Activated CD8-positive, alpha-beta memory T cell treated with anti-CD3 and anti-CD28 coated beads, Interleukin-2, amount 50 U/mL, for 1 hour (primary cell): ENCODE data around the gene HAUS6.
"Not testable (repeated sequence)": the region's sequence is repeated elsewhere in the genome, so short reads cannot be mapped to it uniquely, and the experiment has no call there.

ENCODE experiments used
- DNase-seq: peaks from one replicate; pipeline ENCODE4 v3.0.0-alpha.2; 2020; ENCODE audit errors: extremely low read depth

The HAUS6 gene

DNA sequence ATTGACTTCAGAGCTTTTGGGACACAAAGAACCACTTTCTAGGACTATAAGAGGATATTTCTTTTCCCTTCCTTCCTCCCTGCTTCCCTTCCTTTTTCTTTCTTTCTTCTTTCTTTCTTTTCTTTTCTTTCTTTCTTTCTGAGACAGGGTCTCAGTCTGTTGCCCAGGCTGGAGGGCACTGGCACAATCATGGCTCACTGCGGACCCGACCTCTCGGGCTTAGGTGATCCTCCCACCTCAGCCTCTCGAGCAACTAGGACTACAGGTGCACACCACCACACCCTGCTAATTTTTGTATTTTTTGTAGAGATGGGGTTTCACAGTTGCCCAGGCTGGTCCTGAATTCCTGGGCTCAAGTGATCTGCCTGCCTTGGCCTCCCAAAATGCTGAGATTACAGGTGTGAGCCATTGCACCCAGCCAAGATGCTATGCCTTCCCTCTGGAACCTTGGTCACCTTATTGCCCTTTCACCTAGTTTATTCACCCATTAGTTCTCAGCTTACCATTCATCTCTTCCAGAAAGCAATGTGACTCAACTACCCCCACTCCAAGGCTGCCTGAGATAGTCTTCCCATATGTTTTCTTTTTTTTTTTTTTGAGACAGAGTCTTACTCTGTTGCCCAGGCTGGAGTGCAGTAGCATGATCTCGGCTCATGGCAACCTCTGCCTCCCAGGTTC, 14.5 kb upstream of the HAUS6 start:
- DNase-seq = no peak

- no peak for DNase-seq
Measured at GRCh38 chr9:19116107-19116790, 13.5 kb upstream of the HAUS6 start.

- DNase-seq = no peak
Measured at GRCh38 chr9:19114680-19115270, 12.1 kb upstream of the HAUS6 start.

- DNase-seq = no peak
Measured at GRCh38 chr9:19113964-19114679, 11.4 kb upstream of the HAUS6 start.

GRCh38 chr9:19113064-19113611, 10.4 kb upstream of the HAUS6 start:
- DNase-seq = not testable (repeated sequence)

DNA sequence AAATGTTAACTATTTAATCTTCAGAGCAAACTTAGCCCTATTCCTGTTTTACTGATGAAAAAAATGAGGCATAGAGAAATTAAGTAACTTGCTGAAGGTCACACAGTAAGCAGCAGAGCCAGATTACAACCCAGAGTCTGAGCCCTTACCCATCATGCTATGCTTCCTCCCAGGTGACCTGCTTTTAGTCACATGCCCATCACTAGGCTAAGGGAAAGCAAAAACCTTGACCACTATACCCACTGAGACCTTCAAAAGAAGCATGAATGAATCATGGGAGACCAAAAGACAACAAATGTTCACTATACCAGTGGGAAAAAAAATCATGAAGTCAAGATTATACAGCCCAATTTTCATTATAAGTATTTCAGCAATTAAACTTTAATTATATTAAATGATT, 5.3 kb upstream of the HAUS6 start:
- no peak for DNase-seq

DNA sequence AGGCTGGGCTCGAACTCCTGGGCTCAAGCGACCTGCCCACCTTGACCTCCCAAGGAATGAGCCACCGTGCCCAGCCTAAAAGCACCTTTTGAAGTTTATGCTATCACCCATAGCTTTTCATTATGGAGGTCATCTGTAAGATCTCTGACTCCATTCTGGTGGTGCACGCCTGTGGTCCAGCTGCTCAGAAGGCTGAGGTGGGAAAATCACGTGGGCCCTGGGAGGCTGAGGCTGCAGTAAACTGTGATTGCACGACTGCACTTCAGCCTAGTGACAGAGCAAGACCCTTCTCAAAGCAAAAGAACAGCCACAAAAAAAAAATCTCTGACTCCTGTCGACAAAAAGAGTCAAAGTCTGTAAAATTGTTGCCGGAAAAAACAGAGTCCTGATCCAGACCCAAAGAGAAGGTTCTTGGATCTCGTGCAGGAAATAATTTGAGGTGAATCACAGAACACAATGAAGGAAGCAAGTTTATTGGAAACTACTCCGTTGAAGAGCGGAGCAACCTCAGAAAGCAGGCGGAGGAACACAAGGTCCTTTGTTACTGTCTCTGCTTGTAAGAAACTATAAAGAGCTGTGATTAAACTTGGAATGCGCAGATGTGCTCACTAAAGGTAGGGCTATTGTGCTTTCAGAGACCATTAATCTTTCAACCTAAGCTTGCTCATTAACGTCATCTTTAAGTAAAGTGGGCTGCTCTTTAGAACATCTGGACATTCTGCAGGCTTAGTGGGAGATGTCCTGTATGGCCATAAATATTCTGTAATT, 2.0 kb upstream of the HAUS6 start:
- DNase-seq = no peak

- no peak for DNase-seq
Measured at GRCh38 chr9:19102181-19102630, 498 bp downstream of the HAUS6 start.

DNA sequence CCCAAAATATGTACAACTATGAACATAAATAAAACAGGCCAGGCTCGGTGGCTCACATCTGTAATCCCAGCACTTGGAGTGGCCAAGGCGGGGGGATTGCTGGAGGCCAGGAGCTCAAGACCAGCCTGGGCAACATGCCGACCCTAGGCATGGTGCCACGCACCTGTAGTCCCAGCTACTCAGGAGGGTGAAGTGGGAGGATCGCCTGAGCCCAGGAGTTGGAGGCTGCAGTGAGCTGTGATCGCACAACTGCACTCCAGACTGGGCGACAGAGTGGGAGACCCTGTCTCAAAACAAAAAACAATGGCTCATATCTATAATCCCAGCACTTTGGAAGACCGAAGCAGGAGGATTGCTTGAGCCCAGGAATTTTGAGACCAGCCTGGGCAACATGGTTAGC, 1.5 kb downstream of the HAUS6 start:
- no peak for DNase-seq

DNA sequence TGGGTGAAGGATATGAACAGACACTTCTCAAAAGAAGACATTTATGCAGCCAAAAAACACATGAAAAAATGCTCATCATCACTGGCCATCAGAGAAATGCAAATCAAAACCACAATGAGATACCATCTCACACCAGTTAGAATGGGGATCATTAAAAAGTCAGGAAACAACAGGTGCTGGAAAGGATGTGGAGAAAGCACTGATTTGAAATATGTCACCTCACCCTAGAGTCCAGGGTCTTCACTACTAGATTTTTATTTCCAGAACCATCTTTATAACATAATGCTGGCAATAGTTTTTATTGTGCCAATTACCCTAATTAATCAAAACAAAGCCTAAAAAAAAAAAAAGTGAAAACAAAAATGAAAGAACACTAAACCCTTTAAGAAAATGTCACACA, 5.3 kb downstream of the HAUS6 start:
- not testable (repeated sequence) for DNase-seq

DNA sequence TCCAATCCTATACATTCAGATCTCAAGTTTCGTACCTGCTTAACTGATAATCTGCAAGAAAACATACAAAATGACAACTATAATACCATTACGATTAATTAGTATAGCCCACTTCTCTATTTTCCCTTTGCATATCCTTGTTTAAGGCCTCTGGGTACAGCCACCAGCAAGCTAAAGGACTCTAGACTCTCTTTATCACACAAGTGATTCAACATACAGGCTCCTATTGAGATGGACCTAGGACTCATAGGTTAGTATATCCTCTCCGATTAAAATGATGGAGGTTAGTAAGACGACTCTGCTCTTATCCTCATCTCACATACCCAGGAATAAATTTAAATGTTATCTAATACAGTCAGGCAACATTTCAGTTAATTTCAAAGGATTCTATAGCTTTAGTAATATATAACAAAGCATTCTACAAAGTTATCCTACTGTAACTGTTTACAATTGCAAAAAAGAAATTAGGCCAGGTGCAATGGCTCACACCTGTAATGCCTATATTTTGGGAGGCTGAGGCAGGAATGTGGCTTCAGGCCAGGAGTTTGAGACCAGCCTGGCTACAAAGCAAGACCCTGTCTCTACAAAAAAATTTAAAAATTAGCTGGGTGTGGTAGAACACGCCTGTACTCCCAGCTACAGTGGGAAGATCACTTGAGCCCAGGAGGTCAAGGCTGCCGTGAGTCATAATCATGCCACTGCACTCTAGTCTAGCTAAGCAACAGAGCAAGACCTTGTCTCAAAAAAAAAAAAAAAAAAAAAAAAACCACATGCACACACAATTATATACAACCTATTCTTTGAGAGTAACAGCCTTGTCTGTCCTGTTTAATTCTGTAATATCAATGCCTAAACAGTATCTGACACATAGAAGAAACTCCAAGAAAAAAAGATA, 15.4 kb downstream of the HAUS6 start:
- no peak for DNase-seq

DNA sequence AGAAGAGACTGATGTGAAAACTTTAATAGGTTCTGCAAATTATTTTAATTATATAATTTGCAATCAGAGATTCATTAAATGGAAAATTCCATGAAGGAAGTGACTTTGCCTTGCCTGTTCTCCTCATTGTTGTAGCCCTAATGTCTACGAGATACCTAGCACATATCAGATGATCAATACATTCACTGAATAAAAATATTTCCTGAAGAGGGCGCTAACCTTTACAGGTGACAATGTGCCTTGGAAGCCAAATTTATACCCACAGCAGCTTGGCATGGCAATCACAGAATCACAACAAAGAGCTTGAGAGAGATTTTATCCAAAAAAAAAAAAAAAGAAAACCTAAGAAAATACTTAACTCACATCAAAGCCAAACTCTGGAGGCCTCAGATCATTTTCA, 17.4 kb downstream of the HAUS6 start:
- no peak for DNase-seq

DNA sequence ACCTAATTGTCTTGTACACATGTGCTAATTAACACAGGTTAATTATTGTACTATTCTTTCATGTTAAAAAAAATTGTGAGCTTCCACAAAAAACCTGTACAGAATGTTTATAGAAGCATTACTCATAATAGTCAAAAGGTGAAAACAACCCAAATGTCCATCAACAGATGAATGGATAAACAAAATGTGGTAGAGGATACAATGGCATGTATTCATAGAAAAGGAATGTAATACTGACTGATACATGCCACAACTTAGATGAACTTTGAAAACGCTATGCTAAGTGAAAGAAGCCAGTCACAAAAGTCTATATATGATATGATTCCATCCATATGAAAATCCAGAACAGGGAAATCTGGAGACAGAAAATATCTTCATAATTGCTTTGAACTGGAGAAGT, 27.9 kb downstream of the HAUS6 start:
- no peak for DNase-seq

- no peak for DNase-seq
Measured at GRCh38 chr9:19074229-19074628, 28.5 kb downstream of the HAUS6 start.

DNA sequence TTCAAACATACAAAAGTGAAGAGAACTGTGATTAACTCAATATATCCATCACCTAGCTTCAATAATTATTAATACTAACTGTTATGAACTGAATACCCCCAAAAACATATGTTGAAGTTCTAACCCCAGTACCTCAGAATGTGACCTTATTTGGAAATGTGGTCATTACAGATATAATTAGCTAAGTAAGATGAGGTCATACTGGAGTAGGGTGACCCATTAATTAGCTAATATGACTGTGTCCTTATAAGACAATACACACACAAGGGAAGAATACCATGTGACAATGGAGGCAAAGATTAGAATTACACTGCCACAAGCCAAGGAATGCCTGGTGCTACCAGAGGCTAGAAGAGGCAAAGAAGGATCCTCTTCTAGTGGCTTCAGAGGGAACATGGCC, 45.7 kb downstream of the HAUS6 start:
- no peak for DNase-seq

DNA sequence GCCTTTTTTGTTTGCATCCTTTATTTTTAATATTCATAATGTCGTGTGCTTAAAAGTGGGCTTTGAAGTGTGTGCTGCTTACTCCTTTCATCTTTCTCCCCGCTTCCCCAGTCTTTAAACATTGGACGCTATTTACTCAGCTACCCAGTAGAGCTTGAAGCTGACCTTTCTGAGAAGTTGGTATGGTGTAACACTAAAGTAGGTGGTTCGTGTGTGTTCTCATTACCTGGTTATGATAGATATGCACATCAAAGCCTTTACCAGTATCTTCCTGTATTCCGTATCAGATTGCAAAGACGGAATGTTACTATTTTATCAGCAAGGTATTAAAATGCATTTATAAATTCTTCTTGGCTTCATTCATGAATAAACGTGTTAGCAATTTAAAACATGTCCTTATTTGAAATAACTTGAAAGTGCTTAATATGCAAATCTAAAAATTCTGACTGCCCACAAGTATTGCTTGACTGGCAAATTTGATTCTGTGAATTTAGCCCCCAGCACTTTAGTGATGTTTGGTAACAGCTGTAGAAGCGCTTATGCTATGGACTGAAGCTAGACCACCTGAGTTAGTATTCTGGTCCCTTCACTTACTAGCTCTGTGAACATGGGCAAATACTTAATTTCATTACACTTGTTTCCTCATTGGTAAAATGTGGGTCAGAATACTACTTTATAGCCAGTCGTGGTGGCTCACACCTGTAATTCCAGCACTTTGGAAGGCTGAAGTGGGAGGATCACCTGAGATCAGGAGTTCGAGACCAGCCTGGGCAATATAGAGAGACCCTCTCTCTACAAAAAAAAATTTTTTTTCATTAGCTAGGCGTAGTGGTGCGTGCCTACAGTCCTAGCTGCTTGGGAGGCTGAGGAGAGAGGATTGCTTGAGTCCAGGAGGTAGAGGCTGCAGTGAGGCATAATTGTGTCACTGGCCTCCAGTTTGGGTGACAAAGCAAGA, 51.8 kb downstream of the HAUS6 start:
- DNase-seq = no peak

DNA sequence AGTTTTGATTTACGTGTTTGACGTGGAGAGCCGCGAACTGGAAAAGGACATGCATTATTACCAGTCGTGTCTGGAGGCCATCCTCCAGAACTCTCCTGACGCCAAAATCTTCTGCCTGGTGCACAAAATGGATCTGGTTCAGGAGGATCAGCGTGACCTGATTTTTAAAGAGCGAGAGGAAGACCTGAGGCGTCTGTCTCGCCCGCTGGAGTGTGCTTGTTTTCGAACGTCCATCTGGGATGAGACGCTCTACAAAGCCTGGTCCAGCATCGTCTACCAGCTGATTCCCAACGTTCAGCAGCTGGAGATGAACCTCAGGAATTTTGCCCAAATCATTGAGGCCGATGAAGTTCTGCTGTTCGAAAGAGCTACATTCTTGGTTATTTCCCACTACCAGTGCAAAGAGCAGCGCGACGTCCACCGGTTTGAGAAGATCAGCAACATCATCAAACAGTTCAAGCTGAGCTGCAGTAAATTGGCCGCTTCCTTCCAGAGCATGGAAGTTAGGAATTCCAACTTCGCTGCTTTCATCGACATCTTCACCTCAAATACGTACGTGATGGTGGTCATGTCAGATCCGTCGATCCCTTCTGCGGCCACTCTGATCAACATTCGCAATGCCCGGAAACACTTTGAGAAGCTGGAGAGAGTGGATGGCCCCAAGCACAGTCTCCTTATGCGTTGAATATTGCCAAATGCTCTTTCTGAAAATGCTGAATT, 52.6 kb downstream of the HAUS6 start:
- no peak for DNase-seq
